Esophagus muscularis mucosa (tissue), 3 donors: ENCODE results near the gene ZMAT3.

Experiments
- CTCF ChIP-seq, 3 experiments: fragments of 200-600 bp in 2 of 3; fragments of 450-650 bp in 1 of 3; sonication (generic) in 2 of 3; IDR thresholded peaks; one replicate each; pipeline ENCODE4 v1.5.1; 2017 to 2019; ENCODE audit warnings: antibody characterized with exemption in 3 of 3, mild to moderate bottlenecking in 2 of 3, moderate library complexity in 1 of 3
- POLR2A ChIP-seq: fragments of 450-650 bp; IDR thresholded peaks from one replicate; pipeline ENCODE4 v1.6.1; 2017; ENCODE audit warnings: antibody characterized with exemption, moderate library complexity, mild to moderate bottlenecking, low read depth

- no peak for TF ChIP-seq CTCF (IDR thresholded peaks at IDR 0.05)
- TF ChIP-seq POLR2A = no peak
These were observed 10.8 kb upstream of the ZMAT3 start for GRCh38 chr3:179082416-179082815.
